Panc1 (cell line): ENCODE results near the gene TSHZ3.

ENCODE experiments used
- CTCF ChIP-seq: fragments of 450-650 bp; IDR thresholded peaks from 2 replicates; pipeline ENCODE4 v1.5.1; 2017; ENCODE audit warnings: mild to moderate bottlenecking
- POLR2AphosphoS5 ChIP-seq: IDR thresholded peaks from 2 replicates; pipeline ENCODE4 v1.6.1; 2012; ENCODE audit warnings: mild to moderate bottlenecking, low read depth, low read length, moderate library complexity
- SIN3A ChIP-seq: IDR thresholded peaks from 2 replicates; pipeline ENCODE4 v1.6.1; 2012; ENCODE audit warnings: low read depth, mild to moderate bottlenecking, low read length, moderate library complexity, borderline replicate concordance; ENCODE audit not compliant: insufficient read depth

DNA sequence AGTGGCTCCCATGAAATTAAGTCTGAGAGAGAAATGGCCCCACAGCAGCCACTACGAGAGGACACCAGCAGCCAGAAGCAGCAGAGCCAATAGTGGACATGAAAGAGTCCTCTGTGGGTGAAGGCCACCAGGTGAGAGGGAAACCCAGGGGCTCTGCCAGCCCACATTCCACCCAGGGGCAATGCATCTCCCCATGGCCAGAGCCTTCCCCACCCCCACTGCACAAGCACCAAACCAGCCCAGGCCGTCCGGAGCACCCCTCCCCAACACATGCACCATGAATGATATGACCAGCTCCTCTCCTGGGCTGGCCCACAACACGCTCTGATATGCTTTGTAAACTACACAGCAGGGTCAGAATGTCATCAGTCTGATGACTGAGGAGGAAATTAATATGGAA lies 66.9 kb downstream of the TSHZ3 start:
- TF ChIP-seq CTCF (no peak), POLR2AphosphoS5 (no peak), SIN3A (no peak)
